Astrocyte (in vitro differentiated cells and primary cell): ENCODE results near the gene IL1RL2. TPM values are rescaled to one million over a fixed set of nuclear protein-coding genes. Genes with fewer than 3 reads are reported as not detected.

Experiments
- DNase-seq: peaks from one replicate; pipeline ENCODE4 v3.0.0-alpha.2; 2010; ENCODE audit warnings: low read depth
- FAIRE-seq: peaks from 2 replicates; lab custom pipeline; 2011; peaks lifted over from hg19 to GRCh38; lab: Jason Lieb, UNC
- H2AFZ ChIP-seq: 2 replicates; pipeline ENCODE4 v1.6.0; 2012; ENCODE audit warnings: low read depth, low read length, inconsistent platforms
- H3K27ac ChIP-seq: 2 replicates; pipeline ENCODE4 v1.5.1; 2011; ENCODE audit warnings: low read depth, low read length, inconsistent platforms
- H3K27me3 ChIP-seq: 2 replicates; pipeline ENCODE4 v1.6.0; 2011; ENCODE audit warnings: low read length, inconsistent platforms; ENCODE audit not compliant: insufficient read depth
- H3K36me3 ChIP-seq: 2 replicates; pipeline ENCODE4 v1.5.1; 2011; ENCODE audit warnings: low read length, inconsistent platforms; ENCODE audit not compliant: insufficient read depth
- H3K4me1 ChIP-seq: 2 replicates; pipeline ENCODE4 v1.5.1; 2011; ENCODE audit warnings: low read length, inconsistent platforms; ENCODE audit not compliant: insufficient read depth
- H3K4me2 ChIP-seq: 2 replicates; pipeline ENCODE4 v1.6.0; 2012; ENCODE audit warnings: low read length, inconsistent platforms
- H3K4me3 ChIP-seq: 2 replicates; pipeline ENCODE4 v1.5.1; 2011; ENCODE audit warnings: low read depth, mild to moderate bottlenecking, low read length, inconsistent platforms; ENCODE audit not compliant: insufficient read depth
- H3K79me2 ChIP-seq: 2 replicates; pipeline ENCODE4 v1.6.0; 2012; ENCODE audit warnings: mild to moderate bottlenecking, low read length, inconsistent platforms; ENCODE audit not compliant: insufficient read depth
- H3K9ac ChIP-seq: 2 replicates; pipeline ENCODE4 v1.6.0; 2012; ENCODE audit warnings: mild to moderate bottlenecking, low read length, inconsistent platforms
- H3K9me3 ChIP-seq: 2 replicates; pipeline ENCODE4 v1.5.1; 2012; ENCODE audit warnings: low read depth, mild to moderate bottlenecking, low read length, inconsistent platforms; ENCODE audit not compliant: insufficient read depth
- H4K20me1 ChIP-seq: 2 replicates; pipeline ENCODE4 v1.6.0; 2012; ENCODE audit warnings: low read length, inconsistent platforms; ENCODE audit not compliant: insufficient read depth
- H3K27ac Mint-ChIP-seq: one replicate; pipeline ENCODE4 v1.8.0; 2021; ENCODE audit warnings: mild to moderate bottlenecking, mixed read lengths; ENCODE audit not compliant: unreplicated experiment
- H3K27me3 Mint-ChIP-seq: one replicate; pipeline ENCODE4 v1.8.0; 2021; ENCODE audit warnings: low read depth, mixed read lengths; ENCODE audit not compliant: unreplicated experiment
- H3K36me3 Mint-ChIP-seq: one replicate; pipeline ENCODE4 v1.8.0; 2021; ENCODE audit warnings: low read depth, mixed read lengths; ENCODE audit not compliant: unreplicated experiment
- H3K4me1 Mint-ChIP-seq: one replicate; pipeline ENCODE4 v1.8.0; 2021; ENCODE audit warnings: low read depth, mixed read lengths; ENCODE audit not compliant: unreplicated experiment
- H3K4me3 Mint-ChIP-seq: one replicate; pipeline ENCODE4 v1.8.0; 2021; ENCODE audit warnings: mild to moderate bottlenecking, moderate library complexity, mixed read lengths; ENCODE audit not compliant: unreplicated experiment
- H3K9me3 Mint-ChIP-seq: one replicate; pipeline ENCODE4 v1.8.0; 2021; ENCODE audit warnings: mild to moderate bottlenecking, mixed read lengths; ENCODE audit not compliant: unreplicated experiment
- CTCF ChIP-seq: IDR thresholded peaks from 2 replicates; pipeline ENCODE4 v1.5.1; 2011; ENCODE audit warnings: low read depth, mild to moderate bottlenecking, inconsistent platforms, low read length, moderate library complexity; ENCODE audit not compliant: insufficient read depth
- EZH2 ChIP-seq: IDR thresholded peaks from 2 replicates; pipeline ENCODE4 v1.6.1; 2012; ENCODE audit warnings: mild to moderate bottlenecking, low read length, inconsistent platforms; ENCODE audit not compliant: insufficient read depth
- total RNA-seq: library from RNA; stranded (reverse); gene quantifications from 2 replicates; pipeline ENCODE4 v1.2.1, GENCODE V29; 2021

The IL1RL2 gene
- total RNA-seq, 1 donor from 2014 or later: 0.43 TPM

- H3K27me3 ChIP-seq: no peaks in the 10 kb centered on the region
- no peak overlapping the region for H3K4me3 ChIP-seq
- no peak overlapping the region for H2AFZ ChIP-seq
- peaks cover 38% of the 10 kb centered on the region for H3K9me3 ChIP-seq
- H3K4me3 Mint-ChIP-seq: no peak overlapping the region
- H3K9ac ChIP-seq: no peak overlapping the region
- no peaks in the 10 kb centered on the region for H3K36me3 ChIP-seq
- no peak for TF ChIP-seq EZH2
- TF ChIP-seq CTCF: no peak
- no peak for FAIRE-seq
- H3K4me1 Mint-ChIP-seq: peaks cover 4% of the 10 kb centered on the region
- H3K4me2 ChIP-seq: no peak overlapping the region
- no peaks in the 10 kb centered on the region for H3K4me1 ChIP-seq
- peaks cover 11% of the 10 kb centered on the region for H4K20me1 ChIP-seq
- DNase-seq: no peak
- H3K9me3 Mint-ChIP-seq: peaks cover 47% of the 10 kb centered on the region
- peaks cover 44% of the 10 kb centered on the region for H3K36me3 Mint-ChIP-seq
- H3K27ac Mint-ChIP-seq: no peak overlapping the region
- no peak overlapping the region for H3K27ac ChIP-seq
- no peaks in the 10 kb centered on the region for H3K27me3 Mint-ChIP-seq
- peaks cover 37% of the 10 kb centered on the region for H3K79me2 ChIP-seq
These were observed 37.6 kb upstream of the IL1RL2 start for GRCh38 chr2:102149243-102149642.

GRCh38 chr2:102149644-102150455 is 37.0 kb upstream of the IL1RL2 start:
- H3K4me1 Mint-ChIP-seq: peaks cover 4% of the 10 kb centered on the region
- H3K9ac ChIP-seq: no peak overlapping the region
- H3K27ac Mint-ChIP-seq: no peak overlapping the region
- H3K27me3 ChIP-seq: no peaks in the 10 kb centered on the region
- H3K4me3 Mint-ChIP-seq: no peak overlapping the region
- no peaks in the 10 kb centered on the region for H3K27me3 Mint-ChIP-seq
- no peak for TF ChIP-seq EZH2
- no peak for TF ChIP-seq CTCF
- H3K27ac ChIP-seq: no peak overlapping the region
- no peaks in the 10 kb centered on the region for H3K36me3 ChIP-seq
- H3K4me1 ChIP-seq: no peaks in the 10 kb centered on the region
- H2AFZ ChIP-seq: no peak overlapping the region
- no peak overlapping the region for H3K4me2 ChIP-seq
- DNase-seq: peak; percentile 45
- H3K4me3 ChIP-seq: no peak overlapping the region
- H3K9me3 ChIP-seq: peaks cover 35% of the 10 kb centered on the region
- peaks cover 31% of the 10 kb centered on the region for H3K79me2 ChIP-seq
- peaks cover 11% of the 10 kb centered on the region for H4K20me1 ChIP-seq
- FAIRE-seq: no peak
- peaks cover 44% of the 10 kb centered on the region for H3K9me3 Mint-ChIP-seq
- H3K36me3 Mint-ChIP-seq: peaks cover 46% of the 10 kb centered on the region

GRCh38 chr2:102154364-102154763 is 32.5 kb upstream of the IL1RL2 start:
- TF ChIP-seq EZH2 (no peak), CTCF (no peak)
- Mint-ChIP-seq H3K9me3 (peaks cover 10% of the 10 kb centered on the region), H3K36me3 (peaks cover 33% of the 10 kb centered on the region), H3K27me3 (no peaks in the 10 kb centered on the region), H3K4me3 (no peak overlapping the region), H3K4me1 (peaks cover 6% of the 10 kb centered on the region), H3K27ac (no peak overlapping the region)
- Histone ChIP-seq H3K4me3 (no peak overlapping the region), H3K9ac (no peak overlapping the region), H3K4me1 (no peaks in the 10 kb centered on the region), H3K9me3 (peaks cover 2% of the 10 kb centered on the region), H4K20me1 (peaks cover 7% of the 10 kb centered on the region), H3K79me2 (peaks cover 13% of the 10 kb centered on the region), H3K27ac (no peak overlapping the region), H3K4me2 (no peak overlapping the region), H3K27me3 (no peaks in the 10 kb centered on the region), H3K36me3 (no peaks in the 10 kb centered on the region), H2AFZ (no peak overlapping the region)
- DNase-seq (no peak), FAIRE-seq (no peak)
